GM12875 (cell line): ENCODE results near the gene C17orf67.

ENCODE experiments used
- H3K4me3 ChIP-seq: one replicate; pipeline ENCODE4 v1.5.1; 2011; ENCODE audit warnings: low read depth, low read length, control low read depth
- TF ChIP-seq, protein P1 (sequence below): IDR thresholded peaks from 2 replicates; pipeline ENCODE4 v1.5.1; 2011; ENCODE audit warnings: low read depth, mild to moderate bottlenecking, control low read depth, inconsistent platforms, low read length, moderate library complexity, borderline replicate concordance; ENCODE audit not compliant: insufficient read depth

The C17orf67 gene, protein sequence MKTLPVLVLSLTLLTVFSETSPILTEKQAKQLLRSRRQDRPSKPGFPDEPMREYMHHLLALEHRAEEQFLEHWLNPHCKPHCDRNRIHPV

GRCh38 chr17:56833809-56834379 is at the start of gene C17orf67, which contains the start of gene DGKE:
Gene C17orf67, minus strand, starts transcription at chr17:56833920. Its CDS starts 18,110 bp downstream, at chr17:56815810.
Gene DGKE, plus strand, starts transcription at chr17:56834151. Its CDS starts 645 bp downstream, at chr17:56834796.
- peak within 1 kb of the TSS; percentile 91 for H3K4me3 ChIP-seq
- TF ChIP-seq, protein P1, sequence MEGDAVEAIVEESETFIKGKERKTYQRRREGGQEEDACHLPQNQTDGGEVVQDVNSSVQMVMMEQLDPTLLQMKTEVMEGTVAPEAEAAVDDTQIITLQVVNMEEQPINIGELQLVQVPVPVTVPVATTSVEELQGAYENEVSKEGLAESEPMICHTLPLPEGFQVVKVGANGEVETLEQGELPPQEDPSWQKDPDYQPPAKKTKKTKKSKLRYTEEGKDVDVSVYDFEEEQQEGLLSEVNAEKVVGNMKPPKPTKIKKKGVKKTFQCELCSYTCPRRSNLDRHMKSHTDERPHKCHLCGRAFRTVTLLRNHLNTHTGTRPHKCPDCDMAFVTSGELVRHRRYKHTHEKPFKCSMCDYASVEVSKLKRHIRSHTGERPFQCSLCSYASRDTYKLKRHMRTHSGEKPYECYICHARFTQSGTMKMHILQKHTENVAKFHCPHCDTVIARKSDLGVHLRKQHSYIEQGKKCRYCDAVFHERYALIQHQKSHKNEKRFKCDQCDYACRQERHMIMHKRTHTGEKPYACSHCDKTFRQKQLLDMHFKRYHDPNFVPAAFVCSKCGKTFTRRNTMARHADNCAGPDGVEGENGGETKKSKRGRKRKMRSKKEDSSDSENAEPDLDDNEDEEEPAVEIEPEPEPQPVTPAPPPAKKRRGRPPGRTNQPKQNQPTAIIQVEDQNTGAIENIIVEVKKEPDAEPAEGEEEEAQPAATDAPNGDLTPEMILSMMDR: no peak

GRCh38 chr17:56881685-56882295 is 48.1 kb upstream of the C17orf67 start:
- TF ChIP-seq, protein P1: no peak
- H3K4me3 ChIP-seq: no peak overlapping the region

DNA sequence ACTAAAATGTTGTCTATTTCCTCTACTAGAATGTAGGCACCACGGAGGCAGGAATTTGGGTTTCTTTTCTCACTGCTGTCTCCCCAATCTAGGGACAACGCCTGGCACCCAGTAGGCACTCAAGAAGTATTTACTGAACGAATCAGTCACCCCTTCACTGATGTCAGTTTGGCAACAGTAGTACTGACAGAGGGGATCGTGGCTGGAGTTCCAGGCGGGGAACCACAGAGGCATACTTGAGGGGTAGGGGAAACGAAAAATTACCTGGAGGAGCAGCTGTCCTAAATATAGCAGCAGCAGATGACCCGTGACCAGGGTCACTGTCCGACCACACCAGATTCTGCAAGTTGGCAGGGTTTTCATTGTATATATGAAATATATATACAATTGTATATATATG is 46.9 kb upstream of the C17orf67 start:
- H3K4me3 ChIP-seq: no peak overlapping the region
- TF ChIP-seq, protein P1: no peak

DNA sequence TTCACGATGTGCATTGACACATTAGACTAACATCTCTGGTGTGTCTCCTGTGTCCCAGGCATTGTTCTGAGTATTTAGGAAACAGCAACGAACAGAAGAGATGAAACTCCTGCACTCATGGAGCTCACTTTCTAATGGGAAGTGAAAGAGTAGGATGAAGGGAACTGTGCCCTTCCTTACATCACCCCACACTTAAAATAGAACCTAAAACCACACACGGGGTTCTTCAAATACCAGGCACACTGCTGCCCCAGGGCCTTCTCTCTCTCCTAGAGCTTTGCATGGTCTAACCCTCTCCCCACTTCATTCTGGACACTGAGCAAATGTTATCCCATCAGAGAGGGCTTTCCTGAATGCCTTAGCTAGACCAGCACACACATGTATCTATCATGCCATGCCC is 46.4 kb upstream of the C17orf67 start:
- TF ChIP-seq, protein P1: no peak
- no peak overlapping the region for H3K4me3 ChIP-seq

GRCh38 chr17:56879280-56879679 is 45.6 kb upstream of the C17orf67 start:
- TF ChIP-seq, protein P1: no peak

DNA sequence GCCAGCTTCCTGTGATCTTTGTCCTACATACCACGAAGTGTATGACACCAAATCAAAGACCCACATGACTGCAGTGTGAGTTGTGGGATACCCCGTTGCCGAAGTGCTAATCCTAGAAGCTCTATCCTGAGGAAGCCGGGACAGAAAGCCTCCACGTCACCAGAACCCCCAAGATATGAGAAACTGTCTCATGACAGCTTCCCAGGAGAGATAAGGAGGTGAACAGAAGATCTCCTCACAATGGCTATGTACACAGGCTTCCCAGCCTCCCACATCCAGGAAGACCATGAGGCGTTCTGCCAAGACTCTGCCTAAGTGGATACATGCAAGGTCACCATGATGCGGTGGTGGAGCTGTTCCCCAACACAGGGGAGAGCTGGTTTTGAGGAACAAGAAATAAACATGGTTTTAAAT is 43.1 kb upstream of the C17orf67 start:
- no peak overlapping the region for H3K4me3 ChIP-seq
- TF ChIP-seq, protein P1: no peak

More at GRCh38 chr17:56879280-56879679, 45.6 kb upstream of the C17orf67 start:
- no peak overlapping the region for H3K4me3 ChIP-seq
